OCI-LY7 (cell line): ENCODE results near the gene KRTAP12-2. TPM values are rescaled to one million over a fixed set of nuclear protein-coding genes. Genes with fewer than 3 reads are reported as not detected.

ENCODE experiments used
- BruUV-seq: library from RNA; stranded (reverse); fragments of 400-500 nt; replicated peaks from 2 replicates; lab custom pipeline; 2021; lab: Mats Ljungman, UMichigan
- CTCF ChIA-PET: fragments of 300-600 bp; sonication (Branson Sonifier 250); formaldehyde crosslinking; loops from one replicate; lab custom pipeline; 2022; ENCODE audit warnings: antibody characterized with exemption; ENCODE audit not compliant: unreplicated experiment; lab: Charles Lee
- POLR2A ChIA-PET: fragments of 300-600 bp; sonication (Branson Sonifier 250); formaldehyde crosslinking; loops from one replicate; lab custom pipeline; 2022; ENCODE audit warnings: antibody characterized with exemption; lab: Charles Lee
- DNase-seq: peaks from one replicate; pipeline ENCODE4 v3.0.0-alpha.2; 2015; ENCODE audit warnings: low spot score
- H2AFZ ChIP-seq: fragments of 200-600 bp; sonication (generic), shearing (Covaris generic); 2 replicates; pipeline ENCODE4 v1.6.1; 2014; ENCODE audit warnings: mild to moderate bottlenecking, antibody characterized with exemption, low read length, moderate library complexity
- H3K27ac ChIP-seq: fragments of 200-600 bp; sonication (generic); 2 replicates; pipeline ENCODE4 v1.5.1; 2014; ENCODE audit warnings: mixed run types, low read depth, mild to moderate bottlenecking, moderate library complexity, low read length, inconsistent platforms; ENCODE audit not compliant: poor library complexity, severe bottlenecking
- H3K36me3 ChIP-seq: fragments of 200-600 bp; sonication (generic); 2 replicates; pipeline ENCODE4 v1.6.1; 2014; ENCODE audit warnings: mild to moderate bottlenecking, antibody characterized with exemption, low read length, moderate library complexity, mixed read lengths; ENCODE audit not compliant: insufficient read depth
- H3K4me1 ChIP-seq: fragments of 200-600 bp; sonication (generic); 2 replicates; pipeline ENCODE4 v1.5.1; 2014; ENCODE audit warnings: mild to moderate bottlenecking, low read length; ENCODE audit not compliant: insufficient read depth, poor library complexity, severe bottlenecking
- H3K4me2 ChIP-seq: fragments of 200-600 bp; sonication (generic); 2 replicates; pipeline ENCODE4 v1.6.1; 2014; ENCODE audit warnings: mild to moderate bottlenecking, low read length
- H3K4me3 ChIP-seq: fragments of 200-600 bp; sonication (generic); 2 replicates; pipeline ENCODE4 v1.5.1; 2014; ENCODE audit warnings: mild to moderate bottlenecking, low read depth, low read length; ENCODE audit not compliant: poor library complexity, severe bottlenecking
- H3K79me2 ChIP-seq: fragments of 200-600 bp; sonication (generic); 2 replicates; pipeline ENCODE4 v1.6.1; 2016; ENCODE audit warnings: low read depth, mild to moderate bottlenecking, low read length, moderate library complexity, mixed read lengths; ENCODE audit not compliant: insufficient read depth
- H3K9me2 ChIP-seq: fragments of 200-600 bp; sonication (generic); 2 replicates; pipeline ENCODE4 v1.6.1; 2016; ENCODE audit warnings: mild to moderate bottlenecking, low read length, mixed read lengths; ENCODE audit not compliant: insufficient read depth
- H3K9me3 ChIP-seq: fragments of 200-600 bp; sonication (generic); 2 replicates; pipeline ENCODE4 v1.6.1; 2014; ENCODE audit warnings: mild to moderate bottlenecking, mixed run types, low read length, mixed read lengths
- H4K20me1 ChIP-seq: fragments of 200-600 bp; sonication (generic); 2 replicates; pipeline ENCODE4 v1.6.1; 2014; ENCODE audit warnings: mild to moderate bottlenecking, antibody characterized with exemption, low read length, moderate library complexity, mixed read lengths; ENCODE audit not compliant: insufficient read depth
- EZH2phosphoT487 ChIP-seq: fragments of 200-600 bp; sonication (generic); IDR thresholded peaks from 2 replicates; pipeline ENCODE4 v1.6.1; 2018; ENCODE audit warnings: low read depth, borderline replicate concordance, mild to moderate bottlenecking, mixed run types, antibody characterized with exemption, low read length, moderate library complexity, mixed read lengths
- intact Hi-C: fragments of 100-400 bp; cut with micrococcal nuclease; formaldehyde crosslinking; loops from one replicate; pipeline ENCODE4 v1.10.0; 2022; ENCODE audit not compliant: unreplicated experiment
- total RNA-seq, 2 experiments: library from RNA; depleted of rRNA in 1 of 2; stranded (reverse); fragments of >200 nt in 1 of 2; shearing (Covaris generic) in 1 of 2; gene quantifications; 2 replicates each; pipeline ENCODE4 v1.2.3, GENCODE V29; 2014 to 2022
- TF ChIP-seq, protein P1 (sequence below): fragments of 200-600 bp; sonication (generic); conservative IDR thresholded peaks from 2 replicates; pipeline ENCODE4 v1.5.1; 2014; ENCODE audit warnings: mild to moderate bottlenecking, antibody characterized with exemption, low read length, moderate library complexity, mixed read lengths

The KRTAP12-2 gene
- total RNA-seq, 2 experiments from 2014 or later: not detected

DNA sequence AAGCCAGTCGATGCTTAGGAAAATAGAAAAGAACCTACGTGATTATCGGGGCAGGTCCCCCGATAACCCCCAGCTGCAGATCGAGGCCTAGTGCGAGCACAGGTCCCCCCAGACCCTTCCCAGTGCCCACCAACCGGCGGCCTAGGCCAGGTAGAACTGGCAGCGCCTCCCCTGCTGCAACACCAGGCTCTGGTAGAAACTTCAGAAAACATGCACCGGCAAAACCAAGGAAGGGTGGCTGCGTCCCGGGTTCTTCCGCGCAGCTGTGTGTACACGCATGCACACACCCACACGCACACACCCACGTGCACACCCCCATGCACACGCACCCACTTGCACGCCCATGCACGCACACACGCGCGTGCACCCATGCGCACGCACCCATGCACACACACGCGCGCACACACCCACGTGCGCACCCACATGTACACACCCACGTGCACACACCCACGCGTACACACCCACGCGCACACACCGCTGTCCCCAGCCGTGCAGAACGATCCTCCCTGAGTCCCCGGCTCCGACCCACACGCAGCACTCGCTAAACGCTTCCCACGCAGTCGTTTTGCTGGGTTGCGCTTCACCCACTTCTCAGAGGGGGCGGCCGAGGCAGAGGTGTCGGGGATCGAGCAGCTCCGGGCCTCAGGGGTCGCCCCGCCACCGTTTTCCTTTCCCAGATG, 39.4 kb upstream of the KRTAP12-2 start:
- TF ChIP-seq, protein P1, sequence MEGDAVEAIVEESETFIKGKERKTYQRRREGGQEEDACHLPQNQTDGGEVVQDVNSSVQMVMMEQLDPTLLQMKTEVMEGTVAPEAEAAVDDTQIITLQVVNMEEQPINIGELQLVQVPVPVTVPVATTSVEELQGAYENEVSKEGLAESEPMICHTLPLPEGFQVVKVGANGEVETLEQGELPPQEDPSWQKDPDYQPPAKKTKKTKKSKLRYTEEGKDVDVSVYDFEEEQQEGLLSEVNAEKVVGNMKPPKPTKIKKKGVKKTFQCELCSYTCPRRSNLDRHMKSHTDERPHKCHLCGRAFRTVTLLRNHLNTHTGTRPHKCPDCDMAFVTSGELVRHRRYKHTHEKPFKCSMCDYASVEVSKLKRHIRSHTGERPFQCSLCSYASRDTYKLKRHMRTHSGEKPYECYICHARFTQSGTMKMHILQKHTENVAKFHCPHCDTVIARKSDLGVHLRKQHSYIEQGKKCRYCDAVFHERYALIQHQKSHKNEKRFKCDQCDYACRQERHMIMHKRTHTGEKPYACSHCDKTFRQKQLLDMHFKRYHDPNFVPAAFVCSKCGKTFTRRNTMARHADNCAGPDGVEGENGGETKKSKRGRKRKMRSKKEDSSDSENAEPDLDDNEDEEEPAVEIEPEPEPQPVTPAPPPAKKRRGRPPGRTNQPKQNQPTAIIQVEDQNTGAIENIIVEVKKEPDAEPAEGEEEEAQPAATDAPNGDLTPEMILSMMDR: no peak
- no peak for TF ChIP-seq EZH2phosphoT487
- Histone ChIP-seq H3K4me1 (no peaks in the 10 kb centered on the region), H3K4me2 (no peak overlapping the region), H3K36me3 (no peaks in the 10 kb centered on the region), H3K79me2 (no peaks in the 10 kb centered on the region), H3K9me2 (no peaks in the 10 kb centered on the region), H2AFZ (no peak overlapping the region), H3K4me3 (no peak overlapping the region), H3K9me3 (no peaks in the 10 kb centered on the region), H3K27ac (no peak overlapping the region), H4K20me1 (no peaks in the 10 kb centered on the region)
- DNase-seq: no peak
- ChIA-PET POLR2A (no interaction called here), CTCF (no interaction called here)
- no TSS peak for BruUV-seq
- intact Hi-C loops: no loop called here

DNA sequence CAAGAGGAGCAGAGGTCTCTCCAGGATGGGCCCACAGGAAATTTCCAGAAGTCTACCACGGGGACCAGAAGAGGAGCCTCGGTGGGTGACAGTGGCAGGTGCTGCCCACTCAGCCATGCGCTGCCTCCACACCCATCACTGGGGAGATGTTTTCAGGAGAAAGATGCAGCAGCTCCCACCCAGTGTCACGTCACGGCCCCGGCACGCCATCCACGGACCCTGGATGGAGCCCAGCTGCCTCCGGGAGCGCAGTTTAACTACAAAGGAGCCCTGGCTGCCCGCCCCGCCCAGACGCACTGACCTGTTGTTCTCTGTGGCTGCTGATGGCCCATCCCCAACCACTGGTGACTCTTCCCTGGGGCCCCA, 37.9 kb upstream of the KRTAP12-2 start:
- DNase-seq: no peak
- H3K9me3 ChIP-seq: no peaks in the 10 kb centered on the region
- no peaks in the 10 kb centered on the region for H4K20me1 ChIP-seq
- POLR2A ChIA-PET: no interaction called here
- no peaks in the 10 kb centered on the region for H3K4me1 ChIP-seq
- no peaks in the 10 kb centered on the region for H3K79me2 ChIP-seq
- no peak overlapping the region for H2AFZ ChIP-seq
- CTCF ChIA-PET: no interaction called here
- TF ChIP-seq, protein P1: no peak
- no peak for TF ChIP-seq EZH2phosphoT487
- intact Hi-C loops: no loop called here
- no peaks in the 10 kb centered on the region for H3K9me2 ChIP-seq
- H3K4me3 ChIP-seq: no peak overlapping the region
- no peak overlapping the region for H3K4me2 ChIP-seq
- no peaks in the 10 kb centered on the region for H3K36me3 ChIP-seq
- H3K27ac ChIP-seq: no peak overlapping the region
- no TSS peak for BruUV-seq
